Measurements from ENCODE around the gene SUN3.
"Not testable (repeated sequence)": the region's sequence is repeated elsewhere in the genome, so short reads cannot be mapped to it uniquely, and the experiment has no call there.

The SUN3 gene

DNA sequence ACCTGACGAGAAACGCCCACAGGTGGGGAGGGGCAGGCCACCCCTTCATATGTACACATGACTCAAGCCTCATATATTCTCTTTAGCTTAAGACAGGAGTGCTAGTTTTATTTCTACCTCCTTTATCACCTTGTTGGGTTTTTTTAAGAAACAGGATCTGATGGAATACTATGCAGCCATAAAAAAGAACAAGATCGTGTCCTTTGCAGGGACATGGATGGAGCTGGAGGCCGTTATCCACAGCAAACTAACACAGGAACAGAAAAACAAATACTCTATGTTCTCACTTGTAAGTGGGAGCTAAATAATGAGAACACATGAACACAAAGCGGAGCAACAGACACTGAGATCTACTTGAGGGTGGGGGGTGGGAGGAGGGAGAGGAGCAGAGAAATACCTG, 38.3 kb downstream of the SUN3 start:
- Histone ChIP-seq H3K79me2 (ENCODE audit: insufficient read depth, low read length) (no peaks in the 10 kb centered on the region), H3K27ac (ENCODE audit: low read depth, low read length, poor library complexity, severe bottlenecking) (no peak overlapping the region), H3K4me3 (ENCODE audit: low read depth, low read length, poor library complexity, severe bottlenecking) (no peak overlapping the region), H3K9ac (ENCODE audit: low read length) (no peak overlapping the region), H3K9me3 (ENCODE audit: low read length) (no peaks in the 10 kb centered on the region), H3K27me3 (ENCODE audit: insufficient read depth, low read length) (no peaks in the 10 kb centered on the region), H3K4me2 (ENCODE audit: low read length) (no peak overlapping the region), H3K9me2 (ENCODE audit: low read depth, low read length) (no peaks in the 10 kb centered on the region), H3F3A (ENCODE audit: insufficient read depth, low read length) (no peaks in the 10 kb centered on the region), H3K36me3 (ENCODE audit: insufficient read depth, low read length) (no peaks in the 10 kb centered on the region), H3K4me1 (ENCODE audit: insufficient read depth, low read length, severe bottlenecking) (peaks cover 19% of the 10 kb centered on the region), H4K20me1 (ENCODE audit: insufficient read depth, low read length) (no peaks in the 10 kb centered on the region), H2AFZ (ENCODE audit: low read length) (no peak overlapping the region)
- TF ChIP-seq EZH2 (IDR thresholded peaks at IDR 0.05; ENCODE audit: borderline replicate concordance, low read length), result no peak
- TF ChIP-seq, protein P1, sequence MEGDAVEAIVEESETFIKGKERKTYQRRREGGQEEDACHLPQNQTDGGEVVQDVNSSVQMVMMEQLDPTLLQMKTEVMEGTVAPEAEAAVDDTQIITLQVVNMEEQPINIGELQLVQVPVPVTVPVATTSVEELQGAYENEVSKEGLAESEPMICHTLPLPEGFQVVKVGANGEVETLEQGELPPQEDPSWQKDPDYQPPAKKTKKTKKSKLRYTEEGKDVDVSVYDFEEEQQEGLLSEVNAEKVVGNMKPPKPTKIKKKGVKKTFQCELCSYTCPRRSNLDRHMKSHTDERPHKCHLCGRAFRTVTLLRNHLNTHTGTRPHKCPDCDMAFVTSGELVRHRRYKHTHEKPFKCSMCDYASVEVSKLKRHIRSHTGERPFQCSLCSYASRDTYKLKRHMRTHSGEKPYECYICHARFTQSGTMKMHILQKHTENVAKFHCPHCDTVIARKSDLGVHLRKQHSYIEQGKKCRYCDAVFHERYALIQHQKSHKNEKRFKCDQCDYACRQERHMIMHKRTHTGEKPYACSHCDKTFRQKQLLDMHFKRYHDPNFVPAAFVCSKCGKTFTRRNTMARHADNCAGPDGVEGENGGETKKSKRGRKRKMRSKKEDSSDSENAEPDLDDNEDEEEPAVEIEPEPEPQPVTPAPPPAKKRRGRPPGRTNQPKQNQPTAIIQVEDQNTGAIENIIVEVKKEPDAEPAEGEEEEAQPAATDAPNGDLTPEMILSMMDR (IDR thresholded peaks at IDR 0.05; ENCODE audit: low read length), result no peak

DNA sequence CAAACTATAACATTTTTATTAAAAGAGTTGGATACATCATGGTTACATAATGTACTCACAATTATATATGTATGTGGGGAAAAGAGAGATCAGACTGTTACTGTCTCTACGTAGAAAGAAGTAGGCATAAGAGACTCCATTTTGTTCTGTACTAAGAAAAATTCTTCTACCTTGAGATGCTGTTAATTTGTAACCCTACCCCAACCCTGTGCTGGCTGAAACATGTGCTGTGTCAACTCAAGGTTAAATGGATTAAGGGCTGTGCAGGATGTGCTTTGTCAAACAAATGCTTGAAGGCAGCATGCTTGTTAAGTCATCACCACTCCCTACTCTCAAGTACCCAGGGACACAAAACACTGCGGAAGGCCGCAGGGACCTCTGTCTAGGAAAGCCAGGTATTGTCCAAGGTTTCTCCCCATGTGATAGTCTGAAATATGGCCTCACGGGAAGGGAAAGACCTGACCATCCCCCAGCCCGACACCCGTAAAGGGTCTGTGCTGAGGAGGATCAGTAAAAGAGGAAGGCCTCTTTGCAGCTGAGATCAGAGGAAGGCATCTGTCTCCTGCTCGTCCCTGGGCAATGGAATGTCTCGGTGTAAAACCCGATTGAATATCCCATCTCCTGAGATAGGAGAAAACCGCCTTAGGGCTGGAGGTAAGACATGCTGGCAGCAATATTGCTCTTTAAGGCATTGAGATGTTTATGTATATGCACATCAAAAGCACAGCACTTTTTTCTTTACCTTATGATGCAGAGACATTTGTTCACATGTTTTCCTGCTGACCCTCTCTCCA, 39.1 kb downstream of the SUN3 start:
- not testable (repeated sequence) for H3K9me3 ChIP-seq (ENCODE audit: low read length); H3K4me3 ChIP-seq (ENCODE audit: low read depth, low read length, poor library complexity, severe bottlenecking); H3K9me2 ChIP-seq (ENCODE audit: low read depth, low read length); H4K20me1 ChIP-seq (ENCODE audit: insufficient read depth, low read length); H3K79me2 ChIP-seq (ENCODE audit: insufficient read depth, low read length); H3K36me3 ChIP-seq (ENCODE audit: insufficient read depth, low read length); H3K27ac ChIP-seq (ENCODE audit: low read depth, low read length, poor library complexity, severe bottlenecking); H3K4me2 ChIP-seq (ENCODE audit: low read length); H3K27me3 ChIP-seq (ENCODE audit: insufficient read depth, low read length); H3K9ac ChIP-seq (ENCODE audit: low read length); H3F3A ChIP-seq (ENCODE audit: insufficient read depth, low read length); H2AFZ ChIP-seq (ENCODE audit: low read length)
- peaks cover 19% of the 10 kb centered on the region for H3K4me1 ChIP-seq (ENCODE audit: insufficient read depth, low read length, severe bottlenecking)

DNA sequence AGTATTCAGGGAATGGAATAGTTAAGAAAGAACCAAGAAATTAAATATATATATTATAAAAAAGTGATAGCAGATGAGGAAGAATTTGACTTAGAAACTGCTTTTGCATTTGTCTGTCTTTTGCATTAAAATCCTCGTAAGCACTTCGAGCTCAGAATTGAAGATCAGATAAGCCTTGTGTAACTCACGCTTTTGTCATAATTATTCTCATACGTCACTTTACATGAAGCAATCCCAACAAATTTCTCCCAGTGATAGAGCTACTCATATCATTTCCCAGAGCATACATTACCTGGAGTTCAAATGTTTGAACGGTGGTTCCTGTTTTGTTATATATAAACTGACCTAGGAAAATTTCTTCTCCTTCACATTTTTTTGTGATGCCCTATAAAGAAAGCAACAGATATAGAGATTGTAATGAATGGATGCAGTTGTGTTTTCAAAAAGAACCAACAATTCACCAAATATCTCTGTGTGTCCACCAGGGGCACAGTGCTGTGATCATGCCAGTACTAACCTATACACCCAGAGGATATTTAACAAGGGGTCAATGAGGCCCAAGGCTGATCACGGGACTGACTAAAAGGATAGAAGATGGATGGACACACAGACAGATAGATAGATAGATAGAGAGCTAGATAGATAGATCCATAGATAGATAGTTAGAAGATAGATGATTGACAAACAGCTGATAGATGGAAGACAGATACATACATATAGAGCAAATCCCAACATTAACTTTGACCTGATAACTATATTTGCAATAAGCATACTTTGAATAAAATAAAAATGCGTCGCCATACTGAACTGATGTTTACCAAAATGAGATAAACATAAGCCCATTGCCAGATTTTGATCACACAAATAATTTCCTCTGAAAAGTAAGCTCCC, 40.2 kb downstream of the SUN3 start:
- no peaks in the 10 kb centered on the region for H3K9me3 ChIP-seq (ENCODE audit: low read length)
- H3K4me2 ChIP-seq (ENCODE audit: low read length), result no peak overlapping the region
- H3K27me3 ChIP-seq (ENCODE audit: insufficient read depth, low read length), result no peaks in the 10 kb centered on the region
- H3K9ac ChIP-seq (ENCODE audit: low read length), result no peak overlapping the region
- H3K4me3 ChIP-seq (ENCODE audit: low read depth, low read length, poor library complexity, severe bottlenecking), result no peak overlapping the region
- TF ChIP-seq, protein P1 (IDR thresholded peaks at IDR 0.05; ENCODE audit: low read length), result peak; percentile 85
- TF ChIP-seq EZH2 (IDR thresholded peaks at IDR 0.05; ENCODE audit: borderline replicate concordance, low read length), result no peak
- H4K20me1 ChIP-seq (ENCODE audit: insufficient read depth, low read length), result no peaks in the 10 kb centered on the region
- no peaks in the 10 kb centered on the region for H3K9me2 ChIP-seq (ENCODE audit: low read depth, low read length)
- no peak overlapping the region for H3K27ac ChIP-seq (ENCODE audit: low read depth, low read length, poor library complexity, severe bottlenecking)
- H2AFZ ChIP-seq (ENCODE audit: low read length), result no peak overlapping the region
- H3K36me3 ChIP-seq (ENCODE audit: insufficient read depth, low read length), result no peaks in the 10 kb centered on the region
- no peaks in the 10 kb centered on the region for H3K79me2 ChIP-seq (ENCODE audit: insufficient read depth, low read length)
- no peaks in the 10 kb centered on the region for H3F3A ChIP-seq (ENCODE audit: insufficient read depth, low read length)
- H3K4me1 ChIP-seq (ENCODE audit: insufficient read depth, low read length, severe bottlenecking), result peaks cover 19% of the 10 kb centered on the region

All from OCI-LY1 (cell line).